WERI-Rb-1 (cell line): Measurements from ENCODE around the gene DNAH7.

Experiments
- DNase-seq: peaks from one replicate; pipeline ENCODE4 v3.0.0-alpha.2; 2020
- H3K27ac ChIP-seq: fragments of 250-450 bp; sonication (Bioruptor Pico); 2 replicates; pipeline ENCODE4 v1.5.1; 2020; ENCODE audit warnings: mild to moderate bottlenecking, moderate library complexity
- H3K27me3 ChIP-seq: fragments of 250-450 bp; sonication (Bioruptor Pico); 2 replicates; pipeline ENCODE4 v1.5.1; 2021; ENCODE audit warnings: mild to moderate bottlenecking, low read depth, moderate library complexity; ENCODE audit not compliant: insufficient read depth, severe bottlenecking
- H3K36me3 ChIP-seq: fragments of 250-450 bp; sonication (Bioruptor Pico); 2 replicates; pipeline ENCODE4 v1.5.1; 2020; ENCODE audit warnings: mild to moderate bottlenecking, moderate library complexity
- H3K4me3 ChIP-seq: 2 replicates; pipeline ENCODE4 v1.5.1; 2011; ENCODE audit warnings: low read depth, mild to moderate bottlenecking, control low read depth, low read length
- H3K9me3 ChIP-seq: fragments of 250-450 bp; sonication (Bioruptor Pico); 2 replicates; pipeline ENCODE4 v1.5.1; 2021; ENCODE audit warnings: mild to moderate bottlenecking, moderate library complexity; ENCODE audit not compliant: severe bottlenecking
- TF ChIP-seq, protein P1 (sequence below): IDR thresholded peaks from 2 replicates; pipeline ENCODE4 v1.5.1; 2011; ENCODE audit warnings: low read depth, mild to moderate bottlenecking, control low read depth, inconsistent platforms, low read length

Gene DNAH7

DNA sequence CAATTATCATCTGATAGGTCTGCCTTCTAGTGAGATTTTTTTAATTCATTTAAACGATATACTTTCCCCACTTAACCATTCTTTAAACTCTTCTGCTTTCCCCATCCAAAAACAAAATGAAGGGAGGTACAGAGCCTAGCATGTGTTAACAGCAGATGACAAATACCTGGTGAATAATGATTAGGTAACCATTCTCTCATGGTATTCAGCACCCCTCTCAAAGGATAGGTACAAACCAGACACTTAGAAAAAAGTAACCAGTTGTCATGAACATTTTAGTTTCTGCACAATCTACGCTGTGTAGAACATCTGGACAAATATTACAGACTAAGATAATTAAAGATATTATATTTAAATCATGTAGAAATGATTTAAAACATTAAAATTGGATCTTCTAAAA is 56.3 kb downstream of the DNAH7 start:
- Histone ChIP-seq H3K4me3 (no peak overlapping the region), H3K36me3 (no peaks in the 10 kb centered on the region), H3K27ac (no peak overlapping the region), H3K9me3 (no peaks in the 10 kb centered on the region), H3K27me3 (no peaks in the 10 kb centered on the region)
- TF ChIP-seq, protein P1, sequence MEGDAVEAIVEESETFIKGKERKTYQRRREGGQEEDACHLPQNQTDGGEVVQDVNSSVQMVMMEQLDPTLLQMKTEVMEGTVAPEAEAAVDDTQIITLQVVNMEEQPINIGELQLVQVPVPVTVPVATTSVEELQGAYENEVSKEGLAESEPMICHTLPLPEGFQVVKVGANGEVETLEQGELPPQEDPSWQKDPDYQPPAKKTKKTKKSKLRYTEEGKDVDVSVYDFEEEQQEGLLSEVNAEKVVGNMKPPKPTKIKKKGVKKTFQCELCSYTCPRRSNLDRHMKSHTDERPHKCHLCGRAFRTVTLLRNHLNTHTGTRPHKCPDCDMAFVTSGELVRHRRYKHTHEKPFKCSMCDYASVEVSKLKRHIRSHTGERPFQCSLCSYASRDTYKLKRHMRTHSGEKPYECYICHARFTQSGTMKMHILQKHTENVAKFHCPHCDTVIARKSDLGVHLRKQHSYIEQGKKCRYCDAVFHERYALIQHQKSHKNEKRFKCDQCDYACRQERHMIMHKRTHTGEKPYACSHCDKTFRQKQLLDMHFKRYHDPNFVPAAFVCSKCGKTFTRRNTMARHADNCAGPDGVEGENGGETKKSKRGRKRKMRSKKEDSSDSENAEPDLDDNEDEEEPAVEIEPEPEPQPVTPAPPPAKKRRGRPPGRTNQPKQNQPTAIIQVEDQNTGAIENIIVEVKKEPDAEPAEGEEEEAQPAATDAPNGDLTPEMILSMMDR: no peak
- no peak for DNase-seq

DNA sequence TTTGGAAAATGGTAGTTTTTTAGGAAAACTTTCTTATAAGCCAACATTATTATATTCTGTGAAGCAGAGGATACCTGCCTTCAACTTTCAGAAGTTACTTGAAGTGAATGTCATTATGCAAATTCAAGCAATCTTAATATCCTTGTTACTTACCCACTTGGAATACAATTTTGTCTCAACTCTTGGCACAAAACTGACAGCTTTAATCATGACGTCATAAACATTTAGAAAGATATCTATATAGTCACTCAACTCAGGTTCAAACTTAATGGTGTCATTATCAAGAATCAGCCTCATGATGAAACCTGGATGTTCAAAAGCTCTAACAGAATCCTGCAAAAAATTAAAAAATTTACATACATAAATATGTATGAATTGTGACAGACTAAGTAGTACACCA is 68.1 kb downstream of the DNAH7 start:
- Histone ChIP-seq H3K27ac (no peak overlapping the region), H3K9me3 (no peaks in the 10 kb centered on the region), H3K27me3 (no peaks in the 10 kb centered on the region), H3K4me3 (no peak overlapping the region), H3K36me3 (no peaks in the 10 kb centered on the region)
- TF ChIP-seq, protein P1: no peak
- DNase-seq: no peak

DNA sequence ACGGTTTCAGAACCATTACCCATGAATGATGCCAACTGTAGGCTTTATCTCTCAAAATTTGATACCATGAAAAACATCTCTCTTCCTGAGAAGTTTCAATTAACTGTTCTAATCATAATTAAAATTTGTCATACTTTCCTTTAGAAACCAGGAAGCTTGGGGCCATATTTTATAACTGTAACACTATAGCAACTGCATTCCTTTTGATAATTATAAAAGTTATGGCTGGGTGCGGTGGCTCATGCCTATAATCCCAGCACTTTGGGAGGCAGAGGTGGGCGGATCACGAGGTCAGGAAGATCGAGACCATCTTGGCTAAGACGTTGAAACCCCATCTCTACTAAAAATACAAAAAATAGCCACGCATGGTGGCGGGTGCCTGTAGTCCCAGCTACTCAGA is 70.6 kb downstream of the DNAH7 start:
- TF ChIP-seq, protein P1: no peak
- no peaks in the 10 kb centered on the region for H3K36me3 ChIP-seq
- no peaks in the 10 kb centered on the region for H3K27me3 ChIP-seq
- no peak for DNase-seq
- no peak overlapping the region for H3K4me3 ChIP-seq
- H3K9me3 ChIP-seq: no peaks in the 10 kb centered on the region
- no peak overlapping the region for H3K27ac ChIP-seq

DNA sequence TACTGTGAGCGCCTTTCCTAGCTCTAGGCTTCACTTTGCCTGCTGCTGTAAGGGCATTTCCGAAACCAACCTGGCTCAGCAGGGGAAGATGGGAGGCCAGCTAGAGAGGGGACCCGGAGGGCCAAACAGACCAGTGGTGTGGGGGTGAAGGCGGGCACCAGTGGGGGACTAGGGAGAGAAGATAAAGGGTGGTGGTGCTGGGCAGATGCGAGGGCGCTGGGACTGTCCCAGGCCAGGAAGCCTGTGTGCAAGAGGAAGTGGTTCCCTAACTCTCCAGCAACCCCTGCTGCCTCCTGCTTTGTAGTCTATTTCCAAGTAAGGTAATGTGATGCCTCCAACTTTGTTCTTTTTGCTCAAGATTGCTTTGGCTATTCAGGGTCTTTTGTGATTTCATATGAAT is 73.1 kb downstream of the DNAH7 start:
- Histone ChIP-seq H3K27me3 (no peaks in the 10 kb centered on the region), H3K36me3 (no peaks in the 10 kb centered on the region), H3K4me3 (no peak overlapping the region), H3K9me3 (no peaks in the 10 kb centered on the region), H3K27ac (no peak overlapping the region)
- DNase-seq: no peak
- TF ChIP-seq, protein P1: no peak

DNA sequence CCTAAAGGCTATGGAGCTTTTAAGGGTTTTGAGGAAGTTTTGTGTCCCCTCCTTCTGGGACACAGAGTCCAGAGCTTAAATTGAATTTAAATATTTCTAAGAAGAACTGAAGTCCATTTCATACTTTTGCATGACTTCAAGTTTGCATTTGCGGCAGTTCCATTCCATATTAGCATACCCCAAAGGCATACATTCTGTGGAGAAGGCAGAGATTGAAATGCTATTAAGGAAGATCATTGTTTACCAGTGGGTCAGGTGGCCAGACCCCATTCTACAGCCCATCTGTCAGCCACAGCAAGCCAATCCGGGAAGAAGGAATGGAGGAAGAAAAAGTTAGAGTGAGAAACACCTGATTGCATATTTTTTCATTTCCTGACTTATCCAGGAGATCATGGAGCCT is 75.0 kb downstream of the DNAH7 start:
- TF ChIP-seq, protein P1: no peak
- H3K4me3 ChIP-seq: no peak overlapping the region
- no peaks in the 10 kb centered on the region for H3K9me3 ChIP-seq
- H3K36me3 ChIP-seq: no peaks in the 10 kb centered on the region
- no peak for DNase-seq
- H3K27ac ChIP-seq: no peak overlapping the region
- H3K27me3 ChIP-seq: no peaks in the 10 kb centered on the region

DNA sequence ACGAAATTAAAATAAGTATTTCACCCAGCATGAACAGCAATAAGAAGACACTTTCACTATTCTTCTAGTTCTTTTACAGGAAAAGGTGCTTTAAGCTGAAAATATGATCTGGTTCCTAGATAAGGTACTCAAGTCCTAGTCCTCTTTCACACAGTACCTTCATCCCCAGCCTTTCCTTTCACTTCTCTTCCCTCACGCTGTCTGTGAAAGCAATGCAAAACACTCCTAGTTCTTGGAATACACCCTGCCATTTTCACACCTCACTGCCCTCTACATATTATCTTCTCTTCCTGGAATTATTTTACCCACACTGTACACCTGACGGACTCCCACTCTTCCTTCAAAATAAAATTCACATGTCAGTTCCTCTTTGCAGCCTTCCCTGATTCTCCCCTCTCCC is 82.9 kb downstream of the DNAH7 start:
- DNase-seq: no peak
- no peak overlapping the region for H3K27ac ChIP-seq
- no peaks in the 10 kb centered on the region for H3K9me3 ChIP-seq
- TF ChIP-seq, protein P1: no peak
- H3K27me3 ChIP-seq: no peaks in the 10 kb centered on the region
- H3K36me3 ChIP-seq: no peaks in the 10 kb centered on the region
- no peak overlapping the region for H3K4me3 ChIP-seq
